Stimulated activated effector memory CD8-positive, alpha-beta T cell treated with anti-CD3 and anti-CD28 coated beads, Interleukin-12 subunit alpha, Interleukin-12 subunit beta, amount 100 ng/mL, for 72 hours (primary cell): ENCODE data around the gene NLRP4.
A peak's percentile ranks its signal among the peaks of the same experiment; 100 is the strongest.

Experiments used
- ATAC-seq: fragments of 150-1000 bp; cut with Tn5 transposase; 2 replicates; pipeline ENCODE4 v1.10.0; 2021
- DNase-seq, 2 donors: peaks; one replicate each; pipeline ENCODE4 v3.0.0; 2021 to 2022; ENCODE audit warnings: low spot score in 2 of 2
- H3K27ac Mint-ChIP-seq: one replicate; pipeline ENCODE4 v1.8.0; 2022; ENCODE audit warnings: mild to moderate bottlenecking, mixed read lengths
- H3K36me3 Mint-ChIP-seq: one replicate; pipeline ENCODE4 v1.8.0; 2022; ENCODE audit warnings: mild to moderate bottlenecking, mixed read lengths
- H3K4me1 Mint-ChIP-seq: one replicate; pipeline ENCODE4 v1.8.0; 2022; ENCODE audit warnings: mixed read lengths
- H3K4me3 Mint-ChIP-seq: one replicate; pipeline ENCODE4 v1.8.0; 2022; ENCODE audit warnings: mild to moderate bottlenecking, mixed read lengths
- H3K9me3 Mint-ChIP-seq: one replicate; pipeline ENCODE4 v1.8.0; 2022; ENCODE audit warnings: mixed read lengths

The NLRP4 gene

DNA sequence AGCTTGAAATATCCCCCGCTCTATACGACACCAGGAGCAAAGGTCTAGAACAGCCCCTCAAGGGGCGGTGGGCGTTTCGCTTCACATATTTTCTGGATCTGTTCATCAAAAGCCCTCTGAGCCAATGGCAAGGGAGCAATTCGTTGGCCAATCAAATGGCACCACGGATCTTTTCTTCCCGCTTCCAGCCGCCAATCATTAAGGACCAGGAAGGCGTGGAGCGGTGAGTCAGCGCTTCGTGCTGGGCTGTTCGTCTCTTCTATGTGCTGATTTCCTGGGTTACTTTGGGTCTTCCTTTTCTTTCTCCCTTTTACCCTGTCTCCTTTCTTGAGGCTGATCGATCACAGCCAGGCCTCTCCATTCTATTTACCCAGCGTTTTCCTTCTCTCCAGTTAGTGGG, at the start of gene NLRP4:
NLRP4 (plus strand) TSS at position 201 of the 400 bp plus-strand sequence. CDS start 15,541 bp downstream, outside the sequence.
- DNase-seq (no peak), ATAC-seq (no peak)
- Mint-ChIP-seq H3K9me3 (peaks cover 3% of the 10 kb centered on the region), H3K4me1 (no peaks in the 10 kb centered on the region), H3K36me3 (no peaks in the 10 kb centered on the region), H3K27ac (no peak within 1 kb of the TSS), H3K4me3 (no peak within 1 kb of the TSS)

GRCh38 chr19:55795021-55795420, 41.3 kb upstream of the NLRP4 start:
- Mint-ChIP-seq H3K36me3 (no peaks in the 10 kb centered on the region), H3K9me3 (no peaks in the 10 kb centered on the region), H3K4me3 (no peak overlapping the region), H3K27ac (no peak overlapping the region), H3K4me1 (no peaks in the 10 kb centered on the region)
- no peak for DNase-seq
- ATAC-seq = no peak

DNA sequence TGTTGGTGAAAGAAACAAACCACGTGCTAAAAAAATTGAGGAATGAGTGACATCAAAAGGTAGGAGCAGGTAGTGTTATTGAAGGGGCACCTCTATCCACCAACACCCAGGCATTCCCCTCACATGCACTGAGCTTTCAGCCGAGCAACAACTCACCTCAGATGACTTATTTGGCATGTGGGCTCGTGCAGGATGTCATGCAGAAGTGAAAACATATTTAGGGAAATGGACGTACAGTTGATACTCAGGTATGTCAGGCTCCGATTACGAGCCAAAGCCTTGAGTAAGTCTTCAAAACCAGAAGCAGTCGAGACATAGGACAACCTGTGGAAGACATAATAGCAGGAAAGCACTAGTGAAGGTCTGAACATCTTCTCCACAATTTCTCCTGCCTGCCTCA, 34.9 kb upstream of the NLRP4 start:
- Mint-ChIP-seq H3K4me3 (no peak overlapping the region), H3K9me3 (peaks cover 2% of the 10 kb centered on the region), H3K4me1 (no peaks in the 10 kb centered on the region), H3K27ac (no peak overlapping the region), H3K36me3 (no peaks in the 10 kb centered on the region)
- ATAC-seq = no peak
- no peak for DNase-seq

- DNase-seq (no peak), ATAC-seq (no peak)
- no peak overlapping the region for H3K27ac Mint-ChIP-seq
- no peaks in the 10 kb centered on the region for H3K4me1 Mint-ChIP-seq
- peaks cover 2% of the 10 kb centered on the region for H3K9me3 Mint-ChIP-seq
- no peak overlapping the region for H3K4me3 Mint-ChIP-seq
- H3K36me3 Mint-ChIP-seq = no peaks in the 10 kb centered on the region
Measured at GRCh38 chr19:55802281-55802680, 34.1 kb upstream of the NLRP4 start.

- ATAC-seq (peak; percentile 69), DNase-seq (peak in 1 of 2 donors; percentile 49)
- Mint-ChIP-seq H3K9me3 (no peaks in the 10 kb centered on the region), H3K27ac (no peak overlapping the region), H3K4me3 (no peak overlapping the region), H3K36me3 (no peaks in the 10 kb centered on the region), H3K4me1 (no peaks in the 10 kb centered on the region)
Measured at GRCh38 chr19:55809381-55810058, 26.8 kb upstream of the NLRP4 start.

- Mint-ChIP-seq H3K4me1 (no peaks in the 10 kb centered on the region), H3K4me3 (no peak overlapping the region), H3K36me3 (no peaks in the 10 kb centered on the region), H3K27ac (no peak overlapping the region), H3K9me3 (no peaks in the 10 kb centered on the region)
- DNase-seq (no peak), ATAC-seq (no peak)
Measured at GRCh38 chr19:55811340-55811739, 25.0 kb upstream of the NLRP4 start.

- H3K36me3 Mint-ChIP-seq = no peaks in the 10 kb centered on the region
- no peaks in the 10 kb centered on the region for H3K9me3 Mint-ChIP-seq
- DNase-seq (no peak), ATAC-seq (no peak)
- H3K27ac Mint-ChIP-seq = no peak overlapping the region
- no peak overlapping the region for H3K4me3 Mint-ChIP-seq
- no peaks in the 10 kb centered on the region for H3K4me1 Mint-ChIP-seq
Measured at GRCh38 chr19:55812449-55812848, 23.9 kb upstream of the NLRP4 start.

- ATAC-seq (no peak), DNase-seq (no peak)
- no peaks in the 10 kb centered on the region for H3K9me3 Mint-ChIP-seq
- H3K4me3 Mint-ChIP-seq = no peak overlapping the region
- no peak overlapping the region for H3K27ac Mint-ChIP-seq
- H3K4me1 Mint-ChIP-seq = no peaks in the 10 kb centered on the region
- no peaks in the 10 kb centered on the region for H3K36me3 Mint-ChIP-seq
Measured at GRCh38 chr19:55813906-55814305, 22.4 kb upstream of the NLRP4 start.

- ATAC-seq = no peak
- no peaks in the 10 kb centered on the region for H3K4me1 Mint-ChIP-seq
- H3K36me3 Mint-ChIP-seq = no peaks in the 10 kb centered on the region
- no peak for DNase-seq
- no peaks in the 10 kb centered on the region for H3K9me3 Mint-ChIP-seq
- no peak overlapping the region for H3K4me3 Mint-ChIP-seq
- no peak overlapping the region for H3K27ac Mint-ChIP-seq
Measured at GRCh38 chr19:55820037-55820436, 16.3 kb upstream of the NLRP4 start.

DNA sequence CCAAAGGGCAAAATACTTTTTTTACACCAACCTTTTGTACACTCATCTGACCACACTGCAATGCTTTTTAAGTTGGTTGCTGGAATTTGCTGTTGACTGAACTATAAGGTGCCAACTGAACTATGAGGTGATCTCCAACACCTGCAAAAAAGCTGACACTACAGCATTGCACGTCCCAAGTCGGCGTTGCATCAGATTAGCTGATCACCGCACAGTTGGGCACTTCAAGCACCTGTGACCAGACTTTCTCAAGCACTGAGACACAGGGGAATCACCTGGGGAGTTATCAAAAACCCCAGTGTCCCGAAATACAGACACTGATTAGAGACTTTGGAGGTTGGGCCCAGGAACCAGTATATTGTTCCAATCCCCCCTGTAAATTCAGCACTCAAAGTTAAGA, 5.7 kb upstream of the NLRP4 start:
- no peak overlapping the region for H3K4me3 Mint-ChIP-seq
- H3K4me1 Mint-ChIP-seq = no peaks in the 10 kb centered on the region
- ATAC-seq (no peak), DNase-seq (no peak)
- no peaks in the 10 kb centered on the region for H3K36me3 Mint-ChIP-seq
- no peaks in the 10 kb centered on the region for H3K9me3 Mint-ChIP-seq
- no peak overlapping the region for H3K27ac Mint-ChIP-seq

- H3K36me3 Mint-ChIP-seq = no peaks in the 10 kb centered on the region
- ATAC-seq = no peak
Measured at GRCh38 chr19:55831846-55832245, 4.5 kb upstream of the NLRP4 start, which contains the start of gene NLRP11. TSS of gene NLRP11 (minus strand) at chr19:55831999. CDS start at chr19:55818174, 13,825 bp downstream.

GRCh38 chr19:55832676-55833075, 3.7 kb upstream of the NLRP4 start:
- Mint-ChIP-seq H3K27ac (no peak overlapping the region), H3K4me1 (no peaks in the 10 kb centered on the region), H3K4me3 (no peak overlapping the region), H3K36me3 (no peaks in the 10 kb centered on the region), H3K9me3 (peaks cover 3% of the 10 kb centered on the region)
- ATAC-seq = no peak
- no peak for DNase-seq

More at GRCh38 chr19:55831846-55832245, 4.5 kb upstream of the NLRP4 start, which contains the start of gene NLRP11:
- H3K9me3 Mint-ChIP-seq = peaks cover 3% of the 10 kb centered on the region
- H3K4me3 Mint-ChIP-seq = no peak within 1 kb of the TSS
- DNase-seq = no peak
- no peak within 1 kb of the TSS for H3K27ac Mint-ChIP-seq
- H3K4me1 Mint-ChIP-seq = no peaks in the 10 kb centered on the region

- DNase-seq = no peak
- Mint-ChIP-seq H3K4me1 (no peaks in the 10 kb centered on the region), H3K27ac (no peak overlapping the region), H3K9me3 (peaks cover 8% of the 10 kb centered on the region), H3K4me3 (no peak overlapping the region), H3K36me3 (no peaks in the 10 kb centered on the region)
- no peak for ATAC-seq
Measured at GRCh38 chr19:55838251-55838650, 1.9 kb downstream of the NLRP4 start.

- ATAC-seq = no peak
- Mint-ChIP-seq H3K27ac (no peak overlapping the region), H3K36me3 (no peaks in the 10 kb centered on the region), H3K4me3 (no peak overlapping the region), H3K4me1 (no peaks in the 10 kb centered on the region), H3K9me3 (peaks cover 11% of the 10 kb centered on the region)
- no peak for DNase-seq
Measured at GRCh38 chr19:55838906-55839305, 2.6 kb downstream of the NLRP4 start.

DNA sequence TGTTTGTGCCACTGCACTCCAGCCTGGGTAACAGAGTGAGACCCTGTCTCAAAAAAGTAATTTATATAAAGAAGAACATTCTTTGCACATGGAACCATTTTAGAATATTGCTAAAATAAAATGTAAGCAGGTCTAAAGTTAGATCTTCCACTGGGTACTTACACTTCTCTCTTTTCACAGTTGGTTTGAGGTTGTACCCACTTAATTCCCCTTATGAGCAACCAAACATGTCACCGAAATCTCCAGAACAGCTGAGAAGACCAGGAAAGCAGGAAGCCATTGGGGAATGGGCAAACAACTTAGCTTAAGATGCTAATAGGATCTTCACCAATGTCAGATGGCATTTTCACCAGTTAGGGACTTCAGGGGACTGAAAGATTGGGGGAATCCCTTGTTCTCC, 18.8 kb downstream of the NLRP4 start:
- Mint-ChIP-seq H3K4me3 (no peak overlapping the region), H3K9me3 (peaks cover 10% of the 10 kb centered on the region)

GRCh38 chr19:55857149-55857548, 20.8 kb downstream of the NLRP4 start:
- Mint-ChIP-seq H3K4me3 (no peak overlapping the region), H3K27ac (no peak overlapping the region), H3K36me3 (no peaks in the 10 kb centered on the region), H3K9me3 (peaks cover 4% of the 10 kb centered on the region), H3K4me1 (no peaks in the 10 kb centered on the region)
- DNase-seq (no peak), ATAC-seq (no peak)

More for the DNA sequence above, 18.8 kb downstream of the NLRP4 start:
- Mint-ChIP-seq H3K4me1 (no peaks in the 10 kb centered on the region), H3K36me3 (no peaks in the 10 kb centered on the region), H3K27ac (no peak overlapping the region)
- no peak for DNase-seq
- ATAC-seq = no peak
